HG03175 (cell line): Measurements from ENCODE around the gene SEMA6B.
"Not testable (repeated sequence)": the region's sequence is repeated elsewhere in the genome, so short reads cannot be mapped to it uniquely, and the experiment has no call there.

Experiments
- ATAC-seq: cut with Tn5 transposase; IDR thresholded peaks from one replicate; pipeline ENCODE4 v1.9.1; 2021; ENCODE audit warnings: mild to moderate bottlenecking, moderate library complexity; ENCODE audit not compliant: unreplicated experiment

The SEMA6B gene

DNA sequence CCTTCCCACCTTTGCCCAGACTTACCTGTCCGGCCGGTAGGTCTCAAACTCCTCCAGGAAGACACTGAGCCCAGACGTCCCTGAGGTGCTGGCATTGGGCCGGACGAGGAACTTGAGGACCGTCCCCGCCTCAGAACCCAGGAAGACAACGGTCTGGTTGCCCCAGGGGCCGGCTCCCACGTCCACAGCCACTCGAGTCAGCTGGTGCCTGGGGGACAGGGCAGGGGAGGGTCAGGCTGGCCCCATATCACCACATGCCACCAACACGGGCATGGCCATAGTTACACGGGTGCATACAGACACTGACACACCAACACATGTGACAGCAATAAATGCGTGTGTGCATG lies 11.3 kb downstream of the SEMA6B start:
- no peak for ATAC-seq

DNA sequence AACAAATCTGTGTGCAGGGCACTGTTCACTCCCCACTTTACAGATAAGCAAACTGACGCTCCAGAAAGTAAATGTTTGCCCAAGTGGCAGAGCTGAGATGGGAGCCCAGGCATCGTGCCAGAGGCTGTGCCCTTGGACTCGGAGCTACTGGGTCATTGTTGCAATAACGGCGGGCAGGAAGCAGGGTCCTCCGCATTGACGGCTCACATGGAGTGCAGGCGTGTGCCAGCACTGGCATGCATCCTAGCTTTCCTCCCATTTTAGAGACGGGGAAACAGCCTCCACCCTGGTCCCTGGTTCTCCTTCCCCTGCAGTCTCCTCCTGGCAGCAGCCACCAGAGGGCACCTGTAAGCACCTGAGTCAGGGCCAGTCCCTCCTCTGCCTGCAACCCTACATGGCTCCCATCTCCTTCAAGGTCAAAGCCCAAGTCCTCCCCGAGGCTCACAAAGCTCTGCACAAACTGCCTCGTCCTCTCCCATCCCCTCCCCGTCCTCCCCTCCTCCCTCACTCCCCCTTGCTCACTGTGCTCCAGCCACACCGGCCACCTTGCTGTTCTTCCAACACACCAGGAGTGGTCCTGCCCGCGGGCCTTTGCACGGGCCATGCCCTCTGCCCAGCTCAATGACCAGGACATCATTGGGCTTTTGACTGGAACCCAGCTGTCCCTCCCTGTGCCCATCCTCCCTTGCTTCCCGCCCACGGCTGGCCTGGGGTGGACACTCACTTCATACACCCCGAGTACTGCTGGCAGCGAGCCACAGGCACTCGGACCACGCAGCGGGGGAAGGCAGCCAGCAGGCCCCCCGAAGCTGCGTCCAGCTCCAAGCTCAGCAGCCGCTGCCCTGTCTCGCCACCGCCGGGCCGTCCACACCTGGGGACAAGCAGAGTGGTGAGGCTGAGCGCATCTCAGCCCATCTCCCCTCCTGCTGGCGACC lies 11.9 kb downstream of the SEMA6B start:
- ATAC-seq, result no peak

DNA sequence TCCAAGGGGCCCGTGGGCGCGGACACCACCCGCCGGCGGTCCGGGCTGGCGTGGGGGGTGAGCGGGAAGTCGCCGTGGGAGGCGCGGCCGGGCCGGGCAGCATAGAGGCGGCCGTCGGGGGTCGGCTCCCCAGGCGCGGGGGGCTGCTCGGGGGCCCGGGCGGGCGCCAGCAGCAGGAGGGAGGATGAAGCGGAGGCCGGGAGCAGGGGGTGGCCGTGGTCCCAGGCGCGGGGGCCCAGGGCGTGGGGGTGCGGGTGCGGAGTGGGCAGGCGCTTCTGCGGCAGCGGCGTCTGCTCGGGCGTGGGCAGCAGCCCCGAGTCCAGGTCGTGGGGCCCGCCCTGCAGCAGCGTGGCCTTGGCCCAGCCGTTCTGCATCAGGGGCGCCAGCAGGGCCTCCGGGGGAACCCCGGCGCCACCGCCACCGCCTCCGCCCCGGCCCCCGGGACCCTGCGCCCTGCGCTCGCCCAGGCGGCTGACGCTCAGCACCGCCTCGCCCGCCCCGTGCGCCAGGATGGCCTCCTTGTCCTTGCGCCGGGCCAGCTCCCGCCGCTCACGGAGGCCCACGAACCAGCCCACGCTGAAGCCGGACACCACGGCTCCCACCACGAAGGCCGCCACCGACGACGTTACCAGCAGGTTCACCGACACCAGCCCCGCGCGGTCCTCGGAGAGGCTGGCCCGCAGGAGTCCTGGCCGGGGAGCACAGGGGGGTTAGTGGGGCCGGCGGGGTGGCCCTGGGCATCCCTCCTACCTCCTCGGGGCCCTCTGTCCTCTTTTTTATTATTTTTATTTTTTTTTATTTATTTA lies 15.4 kb downstream of the SEMA6B start:
- no peak for ATAC-seq

DNA sequence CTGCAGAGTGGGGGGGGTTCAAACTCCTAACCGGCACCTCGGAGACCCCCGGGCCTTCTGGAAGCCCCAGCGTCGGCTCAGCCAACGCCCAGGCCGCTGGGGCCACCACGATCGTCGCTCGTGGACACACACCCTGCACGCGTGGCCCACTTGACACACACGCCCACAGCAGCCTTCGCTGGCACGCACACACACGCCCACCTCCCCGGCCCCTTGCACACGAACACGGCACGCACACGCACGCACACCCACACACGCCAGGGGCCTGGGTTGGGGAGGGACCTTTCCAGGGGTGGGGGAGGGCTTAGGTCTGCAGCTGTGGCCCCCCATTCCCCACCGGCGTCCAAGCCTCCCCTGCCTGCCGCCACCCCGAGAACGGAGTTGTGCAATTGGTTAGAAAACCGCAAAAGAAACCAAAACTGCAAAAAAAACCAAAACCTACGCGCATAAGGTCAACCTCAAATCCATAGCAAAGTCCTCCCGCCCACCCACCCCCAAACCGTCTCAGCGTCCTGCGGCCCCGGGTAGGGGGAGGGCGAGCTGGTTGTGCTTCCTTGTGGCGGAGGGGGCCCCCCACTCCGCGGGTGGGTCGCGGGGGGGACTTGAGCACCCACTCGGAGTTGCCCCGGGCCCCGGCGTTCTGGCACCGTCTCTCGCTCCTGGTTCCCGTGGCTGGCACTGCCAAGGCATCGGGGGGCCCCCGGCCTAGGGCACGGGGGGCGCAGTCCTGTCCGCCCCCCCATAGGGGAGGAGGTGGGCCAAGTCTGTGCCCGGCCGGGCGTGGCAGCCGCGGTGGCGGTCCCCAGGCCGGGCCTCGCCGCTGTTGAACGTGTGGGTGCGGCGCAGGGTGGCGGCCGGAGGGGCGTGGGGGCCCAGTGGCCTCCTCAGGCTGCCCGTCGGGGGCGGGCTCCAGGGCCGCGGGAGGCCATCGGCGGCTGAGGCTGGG lies 16.3 kb downstream of the SEMA6B start:
- ATAC-seq, result no peak

DNA sequence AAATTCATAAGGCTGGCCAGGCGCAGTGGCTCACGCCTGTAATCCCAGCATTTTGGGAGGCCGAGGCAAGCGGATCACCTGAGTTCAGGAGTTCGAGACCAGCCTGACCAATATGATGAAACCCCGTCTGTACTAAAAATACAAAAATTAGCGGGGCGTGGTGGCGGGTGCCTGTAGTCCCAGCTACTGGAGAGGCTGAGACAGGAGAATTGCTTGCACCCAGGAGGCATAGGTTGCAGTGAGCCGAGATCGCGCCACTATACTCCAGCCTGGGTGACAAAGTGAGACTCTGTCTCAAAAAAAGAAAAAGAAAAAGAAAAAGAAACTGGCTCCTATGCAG lies 17.7 kb downstream of the SEMA6B start:
- ATAC-seq, result not testable (repeated sequence)

DNA sequence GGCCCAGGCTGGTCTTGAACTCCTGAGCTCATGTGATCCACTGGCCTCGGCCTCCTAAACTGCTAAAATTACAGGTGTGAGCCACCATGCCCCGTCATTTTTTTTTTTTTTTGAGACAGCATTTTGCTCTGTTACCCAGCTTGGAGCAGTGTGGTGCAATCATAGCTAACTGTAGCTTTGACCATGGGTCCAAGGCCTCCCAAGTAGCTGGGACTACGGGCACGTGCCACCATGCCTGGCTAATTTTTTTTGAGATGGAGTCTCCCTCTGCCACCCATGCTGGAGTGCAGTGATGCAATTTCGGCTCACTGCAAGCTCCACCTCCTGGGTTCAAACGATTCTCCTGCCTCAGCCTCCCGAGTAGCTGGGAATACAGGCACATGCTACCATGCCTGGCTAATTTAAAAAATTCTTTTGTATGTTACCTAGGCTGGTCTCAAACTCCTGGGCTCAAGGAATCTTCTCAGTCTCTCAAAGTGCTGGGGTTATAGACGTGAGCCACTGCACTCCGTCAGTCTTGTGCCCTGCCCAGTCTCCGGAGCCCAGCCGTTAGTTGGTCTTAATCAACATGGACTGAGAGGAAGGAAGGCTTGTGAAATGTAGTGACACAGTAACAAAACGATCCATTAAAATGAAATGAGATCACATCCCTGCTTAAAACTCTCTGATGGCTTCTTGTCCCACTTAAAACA lies 18.2 kb downstream of the SEMA6B start:
- ATAC-seq, result no peak

DNA sequence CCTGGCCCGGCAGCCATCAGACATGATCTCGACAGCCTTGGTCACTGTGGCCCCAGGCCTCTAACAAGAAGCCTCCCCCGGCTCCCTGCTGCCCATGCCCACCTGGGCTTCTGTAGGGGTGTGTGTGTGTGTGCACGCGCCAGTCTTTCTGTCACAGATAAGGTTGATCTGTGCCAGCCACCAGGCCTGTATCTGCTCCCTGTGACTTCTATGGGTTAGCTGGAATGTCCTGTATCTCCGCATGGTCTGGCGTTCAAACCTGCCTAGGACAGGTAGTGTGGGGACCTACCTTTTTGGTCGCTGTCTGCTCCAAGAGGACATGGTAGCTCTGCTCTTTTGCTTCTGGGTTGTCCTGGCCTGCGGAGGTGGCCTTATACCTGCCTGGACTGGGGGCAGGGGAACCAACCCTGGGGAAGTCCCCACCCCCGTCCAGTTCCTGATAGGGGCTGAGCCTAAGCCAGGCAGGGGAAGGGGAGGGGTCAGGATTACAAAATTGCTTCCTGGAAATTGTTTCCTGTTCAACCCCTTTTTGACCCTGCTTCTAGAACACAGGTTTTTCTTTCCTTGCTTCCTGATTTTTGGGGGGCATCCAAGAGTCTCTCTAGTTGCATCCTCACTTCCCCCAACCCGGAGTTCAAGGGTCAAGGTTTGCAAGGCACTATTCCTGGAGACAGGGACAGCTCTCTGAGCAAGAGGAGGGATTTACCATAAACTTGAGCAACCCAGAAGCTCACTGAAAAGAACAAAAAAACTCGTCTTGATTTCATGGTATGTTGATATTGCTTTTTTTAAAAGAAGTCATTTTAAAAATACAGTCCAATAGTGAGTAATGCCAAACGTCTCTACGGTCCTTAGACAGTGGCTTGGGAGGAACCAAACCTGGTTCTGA lies 19.5 kb downstream of the SEMA6B start, which contains the start of gene LRG1:
Gene LRG1 (minus strand): TSS at position 344 of the 889 bp plus-strand sequence. CDS start 23 bp downstream, at position 321.
- ATAC-seq, result no peak

DNA sequence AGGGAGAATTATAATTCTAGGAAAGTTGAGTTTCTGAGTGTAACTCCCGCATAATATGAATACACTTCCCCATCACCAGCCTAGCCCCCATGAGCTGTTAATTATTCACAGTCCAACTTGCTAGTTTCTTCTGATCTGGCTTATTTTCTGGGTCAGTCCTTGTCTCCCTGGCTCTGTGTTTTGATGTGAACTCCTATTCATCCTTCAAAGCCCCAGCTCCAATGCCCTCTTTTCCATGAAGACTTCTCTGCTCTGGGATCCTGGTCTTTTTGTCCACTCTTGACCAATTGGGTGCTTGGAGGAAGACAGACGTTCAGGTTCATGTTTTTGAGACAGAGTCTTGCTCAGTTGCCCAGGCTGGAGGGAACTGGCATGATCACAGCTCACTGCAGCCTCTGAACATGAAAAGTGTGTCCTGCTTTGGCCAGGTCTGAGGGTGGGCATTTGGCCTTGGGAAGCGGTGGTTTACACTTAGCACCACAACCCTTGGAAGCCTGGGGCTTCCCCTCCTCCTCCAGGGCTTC lies 20.3 kb downstream of the SEMA6B start:
- ATAC-seq, result no peak

DNA sequence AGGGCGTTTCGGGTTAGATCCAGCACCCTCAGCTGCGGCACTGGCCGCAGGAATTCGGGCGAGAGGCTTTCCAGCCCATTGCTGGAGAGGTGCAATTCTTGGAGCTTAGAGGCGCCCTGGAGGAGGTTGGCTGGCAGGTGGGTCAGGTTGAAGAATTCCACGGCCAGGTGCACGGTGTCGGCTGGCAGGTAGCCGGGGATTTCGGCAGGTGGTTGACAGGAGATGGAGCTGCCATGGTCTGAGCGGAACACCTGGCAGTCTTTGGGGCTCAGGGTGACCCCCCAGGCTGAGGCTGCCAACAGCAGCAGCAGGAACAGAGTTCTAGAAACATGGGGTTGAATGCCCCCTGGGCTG lies 20.9 kb downstream of the SEMA6B start:
- no peak for ATAC-seq

DNA sequence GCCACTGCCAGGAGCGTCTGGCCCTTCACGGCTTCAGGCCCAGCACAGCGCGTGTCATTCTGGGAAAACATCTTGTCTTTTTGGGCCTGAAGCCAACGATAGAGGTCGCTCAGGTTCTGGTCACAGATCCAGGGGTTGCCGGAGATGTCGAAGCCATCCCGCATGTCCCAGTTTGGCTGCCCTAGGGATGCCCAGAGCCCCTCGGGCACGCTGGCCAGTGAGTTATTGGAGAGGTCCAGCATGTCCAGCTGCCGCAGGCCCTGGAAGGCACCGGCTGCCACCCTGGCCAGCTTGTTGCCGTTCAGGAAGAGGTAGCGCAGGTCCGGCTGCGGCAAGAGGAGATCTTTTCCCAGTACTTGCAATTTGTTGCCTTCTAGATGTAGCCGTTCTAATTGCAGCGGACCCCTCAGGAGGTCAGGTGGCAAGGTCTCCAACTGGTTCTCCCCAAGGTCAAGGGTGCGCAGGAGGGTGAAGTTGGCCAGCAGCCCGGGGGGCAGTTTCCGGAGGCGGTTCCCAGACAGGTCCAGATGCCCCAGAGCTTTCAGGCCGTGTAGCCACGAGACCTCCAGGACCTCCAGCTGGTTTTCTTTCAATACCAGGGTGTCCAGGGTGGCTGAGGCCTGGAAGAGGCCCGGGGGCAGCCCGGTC lies 21.4 kb downstream of the SEMA6B start:
- ATAC-seq, result no peak

DNA sequence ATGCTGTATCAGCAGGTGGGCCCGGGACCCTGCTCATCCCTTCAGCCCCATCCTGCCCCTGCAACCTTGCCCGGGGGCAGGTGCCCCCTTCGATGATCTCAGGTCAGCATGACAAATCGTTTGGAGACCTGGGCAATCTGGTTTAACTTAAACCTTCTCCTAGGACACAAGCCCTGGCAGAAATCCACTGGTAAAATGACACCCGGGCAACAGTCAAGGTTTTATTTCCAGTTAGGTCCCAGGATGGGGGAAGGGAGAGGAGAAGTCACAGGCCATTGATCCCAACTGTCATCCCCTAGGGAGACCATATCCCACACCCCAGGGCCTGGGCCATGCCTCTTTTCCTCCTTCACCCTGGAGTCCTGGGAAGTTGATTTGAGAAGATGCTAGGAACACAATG lies 22.7 kb downstream of the SEMA6B start:
- ATAC-seq, result no peak

DNA sequence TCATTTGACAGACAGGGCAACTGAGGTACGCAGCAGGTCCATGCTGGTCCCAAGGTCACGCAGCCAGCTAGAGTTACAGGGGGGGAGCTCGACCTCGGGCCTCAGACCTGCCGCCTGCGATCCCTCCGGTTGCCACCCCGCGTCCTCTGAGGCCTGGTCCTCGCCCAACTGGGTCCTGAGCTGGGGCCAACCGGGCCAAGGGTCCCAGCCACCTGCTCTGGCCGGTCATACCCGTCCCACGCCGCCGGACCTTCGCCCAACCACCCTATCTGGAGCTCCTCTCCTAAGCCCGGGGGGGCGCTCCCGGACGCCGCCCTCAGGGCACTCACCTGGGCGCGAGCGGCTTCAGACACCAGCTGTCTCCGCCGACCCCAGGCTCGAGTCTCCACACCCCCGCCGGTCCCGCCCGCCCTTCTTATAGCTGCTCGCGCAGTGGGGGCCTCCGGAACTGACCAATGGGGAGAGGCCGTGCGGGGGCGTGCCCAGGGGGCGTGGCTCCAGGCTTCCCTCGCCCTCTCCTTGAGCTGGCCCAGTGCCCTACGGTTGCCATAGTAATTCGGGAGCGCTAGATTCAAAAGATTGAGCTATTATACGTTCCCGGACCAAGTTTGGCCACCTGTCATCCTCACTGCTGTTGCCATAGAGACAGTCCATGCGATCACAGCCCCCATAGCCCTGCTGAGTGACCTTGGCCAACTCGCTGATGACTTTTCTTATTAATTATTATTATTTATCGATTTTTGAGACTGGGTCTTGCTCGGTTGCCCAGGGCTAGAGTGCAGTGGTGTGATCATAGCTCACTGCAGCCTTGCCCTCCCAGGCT lies 24.4 kb downstream of the SEMA6B start, which contains the start of gene PLIN5:
Gene PLIN5 (minus strand): TSS at position 389 of the 823 bp plus-strand sequence. CDS start 1,150 bp downstream, outside the sequence.
- no peak for ATAC-seq

DNA sequence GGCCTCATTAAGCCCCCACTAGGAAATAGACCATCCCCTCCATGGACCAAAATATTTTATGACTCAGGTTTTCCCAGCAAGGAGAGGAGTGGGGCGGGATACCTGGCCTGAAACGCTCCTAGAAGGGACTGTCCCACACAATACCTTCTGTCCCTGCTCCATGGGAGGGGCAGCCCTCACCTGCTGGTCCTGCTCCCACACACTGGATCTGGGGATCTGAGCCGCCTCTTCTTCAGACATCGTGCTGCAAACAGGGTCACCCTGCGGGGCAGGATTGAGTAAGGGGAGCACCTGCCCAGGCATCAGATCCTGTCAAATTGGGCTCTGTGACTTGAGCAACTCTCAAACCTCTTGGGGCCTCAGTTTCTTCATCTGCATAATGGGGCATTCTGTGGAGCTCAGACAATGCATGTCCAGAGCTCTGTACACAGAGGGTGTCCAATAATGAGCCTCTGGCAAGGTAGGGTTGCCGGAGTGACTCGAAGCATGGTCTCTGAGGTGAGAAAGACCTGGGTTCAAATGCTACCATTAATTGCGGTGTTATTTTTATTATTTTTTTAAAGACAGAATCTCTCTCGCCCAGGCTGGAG lies 25.6 kb downstream of the SEMA6B start:
- no peak for ATAC-seq

DNA sequence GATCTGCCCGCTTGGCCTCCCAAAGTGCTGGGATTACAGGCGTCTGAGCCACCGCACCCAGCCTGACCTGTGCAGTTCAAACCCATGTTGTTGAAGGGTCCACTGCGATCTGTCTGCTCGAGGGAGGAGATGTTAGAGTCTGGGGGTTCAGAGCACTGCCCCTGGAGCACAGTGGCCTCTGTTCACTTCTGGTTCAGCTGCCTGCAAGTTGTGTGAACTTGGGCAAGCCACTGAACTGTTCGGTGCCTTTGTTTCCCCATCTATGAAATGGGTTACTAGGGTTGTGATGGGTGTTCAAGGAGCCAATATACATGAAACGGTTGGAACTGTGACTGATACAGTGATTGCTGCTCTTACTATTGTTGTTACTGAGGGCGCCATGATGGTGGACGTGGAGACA lies 26.1 kb downstream of the SEMA6B start:
- ATAC-seq, result no peak

DNA sequence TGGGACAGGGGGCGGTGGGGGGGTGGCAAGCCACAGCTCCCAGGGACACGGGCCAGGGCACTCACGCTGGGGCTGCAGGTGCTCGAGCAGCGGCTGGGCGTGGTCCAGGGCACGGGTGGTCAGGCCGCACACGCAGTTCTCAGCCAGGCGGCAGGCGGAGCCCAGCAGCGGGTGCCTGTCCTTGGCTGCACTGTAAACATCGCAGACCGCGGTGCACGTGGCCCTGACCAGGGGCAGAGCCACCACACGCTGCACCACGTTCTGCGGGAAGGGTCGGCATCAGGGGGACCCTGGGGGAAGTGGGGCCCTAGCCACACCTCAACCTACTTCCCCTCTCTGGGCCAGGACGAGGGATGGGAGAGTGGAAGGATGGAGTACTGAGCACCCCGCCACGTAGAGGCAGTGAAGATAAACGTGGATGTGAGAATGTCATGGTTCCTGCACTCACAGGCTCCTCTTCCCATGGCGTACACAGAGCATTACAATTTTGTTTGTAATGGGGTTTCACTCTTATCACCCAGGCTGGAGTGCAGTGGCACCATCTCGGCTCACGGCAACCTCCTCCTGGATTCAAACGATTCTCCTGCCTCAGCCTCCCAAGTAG lies 27.8 kb downstream of the SEMA6B start:
- no peak for ATAC-seq

DNA sequence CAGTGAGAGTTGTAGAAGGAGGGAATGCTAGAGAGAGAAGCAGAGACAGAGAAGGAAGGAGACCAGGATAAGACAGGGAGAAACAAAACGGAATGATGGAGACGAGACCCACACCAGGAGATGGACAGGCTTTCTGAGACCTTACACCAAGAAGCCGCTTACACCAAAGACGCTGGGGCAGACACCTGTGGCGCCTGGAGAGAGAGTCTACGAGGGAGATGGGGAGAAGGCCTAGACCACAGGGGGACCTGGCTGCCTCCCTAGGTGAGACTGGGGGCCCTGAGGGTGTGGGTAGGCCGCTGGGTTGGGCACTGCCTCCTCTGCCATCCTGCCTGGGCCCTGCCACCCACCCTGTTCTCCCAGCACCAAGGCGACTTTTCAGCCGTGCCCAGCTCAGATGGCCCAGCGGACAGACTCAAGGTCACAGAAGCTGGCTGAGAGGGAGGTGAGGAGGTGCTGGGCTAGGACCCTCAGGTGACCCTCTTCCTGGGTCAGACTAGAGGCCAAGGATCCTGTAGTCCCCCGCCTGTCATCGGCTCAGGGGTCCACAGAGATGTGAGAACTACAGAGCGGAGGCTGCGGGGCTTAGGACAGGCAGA lies 29.5 kb downstream of the SEMA6B start:
- no peak for ATAC-seq

DNA sequence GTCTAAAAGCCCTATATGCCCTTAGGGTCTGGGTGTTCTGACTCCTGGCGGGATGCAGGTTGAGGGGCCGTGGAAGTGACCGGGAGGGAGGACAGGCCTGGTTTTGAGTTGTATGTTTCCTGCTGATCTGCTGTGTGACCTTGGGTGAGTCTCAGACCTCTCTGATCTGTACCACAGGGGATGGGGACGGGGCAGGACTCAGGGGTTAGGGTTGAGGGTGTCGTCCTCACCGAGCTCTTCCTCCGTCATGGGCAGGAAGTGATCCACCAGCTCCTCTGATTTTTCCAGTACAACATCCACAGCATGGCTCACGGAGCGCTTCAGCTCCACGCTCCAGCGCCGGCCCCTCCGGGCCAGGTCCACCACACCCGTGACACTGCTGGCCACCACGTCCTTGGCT lies 30.6 kb downstream of the SEMA6B start:
- ATAC-seq, result no peak
